GM19455 (cell line): ENCODE data around the gene KCTD10.
"Not testable (repeated sequence)": the region's sequence is repeated elsewhere in the genome, so short reads cannot be mapped to it uniquely, and the experiment has no call there.

Experiments
- ATAC-seq: cut with Tn5 transposase; IDR thresholded peaks from one replicate; pipeline ENCODE4 v1.9.1; 2021; ENCODE audit not compliant: unreplicated experiment

Gene KCTD10

DNA sequence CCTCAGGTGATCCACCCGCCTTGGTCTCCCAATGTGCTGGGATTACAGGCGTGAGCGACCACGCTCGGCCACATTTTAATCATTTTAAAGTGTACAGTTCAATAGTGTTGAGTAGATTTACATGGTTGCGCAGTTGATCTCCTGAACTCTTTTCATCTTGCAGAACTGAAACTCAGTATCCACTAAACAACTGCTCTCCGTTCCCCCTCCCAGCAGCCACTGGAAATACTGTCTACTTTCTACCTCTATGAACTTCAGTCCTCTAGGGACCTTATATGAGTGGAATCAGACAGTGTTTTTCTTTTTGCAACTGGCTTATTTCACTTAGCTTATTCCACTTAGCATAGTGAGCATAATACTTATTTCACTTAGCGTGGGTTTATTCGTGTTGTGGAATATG lies 53.7 kb downstream of the KCTD10 start:
- ATAC-seq, result no peak

DNA sequence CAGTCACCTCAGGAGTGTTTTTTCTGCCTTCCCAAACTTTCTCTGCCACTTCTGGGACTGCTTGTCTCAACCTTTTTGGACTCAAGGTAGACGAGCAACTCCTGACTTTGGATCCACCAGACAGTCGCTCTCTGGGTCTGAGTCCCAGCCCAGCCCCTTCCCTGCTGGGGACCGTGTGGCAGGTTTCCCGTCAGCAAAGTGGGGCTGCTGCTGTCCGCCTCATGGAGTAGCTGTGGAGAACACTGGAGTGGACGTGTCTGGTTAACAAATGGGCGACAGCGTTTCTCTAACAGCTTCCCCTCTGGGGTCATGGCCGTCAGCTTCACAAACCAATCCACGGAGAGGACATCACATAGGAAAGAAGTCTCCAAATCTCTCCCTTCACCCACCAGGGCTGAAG lies 54.8 kb downstream of the KCTD10 start:
- no peak for ATAC-seq

DNA sequence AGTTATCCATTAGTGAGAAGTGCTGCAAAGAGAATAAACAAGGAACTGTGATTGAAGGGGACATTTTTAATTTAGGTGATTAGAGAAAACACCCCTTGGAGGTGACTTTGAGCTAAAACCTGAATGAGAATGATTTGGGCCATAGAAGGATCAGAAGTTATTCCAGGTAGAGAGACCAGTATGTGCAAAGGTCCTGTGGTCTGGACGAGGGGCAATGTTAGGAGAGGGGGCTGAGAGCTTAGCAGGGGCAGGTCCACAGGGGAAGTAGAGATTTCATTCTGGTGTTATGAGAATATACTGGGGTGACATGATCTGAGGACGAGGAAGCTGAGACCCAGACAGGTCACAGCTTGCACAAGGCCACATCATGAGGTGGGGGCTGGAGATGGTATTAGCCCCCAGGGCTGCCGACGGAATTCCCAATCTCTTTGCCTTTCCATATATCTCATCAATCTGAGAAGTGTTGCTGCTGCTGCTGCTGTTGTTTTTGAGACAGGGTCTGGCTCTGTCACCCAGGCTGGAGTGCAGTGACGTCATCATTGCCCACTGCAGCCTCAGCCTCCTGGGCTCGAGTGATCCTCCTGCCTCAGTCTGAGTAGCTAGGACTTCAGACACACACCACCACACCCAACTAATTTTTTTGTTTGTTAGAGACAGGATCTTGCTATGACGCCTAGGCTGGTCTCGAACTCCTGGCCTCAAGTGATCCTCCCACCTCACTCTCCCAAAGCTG lies 55.6 kb downstream of the KCTD10 start:
- no peak for ATAC-seq

DNA sequence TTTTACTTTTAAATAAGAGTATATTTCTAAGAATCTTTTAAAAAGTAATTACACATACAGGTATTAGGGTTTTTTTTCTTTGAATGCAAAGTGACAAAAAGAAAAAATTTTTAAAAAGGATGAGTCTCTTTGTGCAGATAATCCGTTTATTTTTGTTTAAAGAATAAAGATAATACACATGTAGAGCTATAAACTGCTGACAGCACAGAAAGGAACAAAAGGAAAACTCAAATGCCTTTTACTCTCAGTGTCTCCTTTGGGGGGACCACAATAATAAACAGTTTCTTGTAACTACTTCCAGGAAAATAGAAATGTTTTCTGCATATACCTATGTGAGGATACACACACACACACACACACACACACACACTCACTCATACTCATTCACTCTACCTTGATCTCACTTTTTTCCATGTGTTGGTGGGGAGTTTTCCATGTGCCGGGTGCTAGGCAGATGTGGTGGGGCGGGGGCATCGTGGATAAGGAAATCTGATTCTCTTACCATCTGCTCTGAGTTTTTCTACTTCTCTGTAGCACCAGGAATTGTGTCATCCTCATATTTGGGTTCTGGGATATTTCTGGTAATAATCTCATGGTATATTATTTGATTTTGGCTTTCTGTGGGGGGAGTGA lies 58.1 kb downstream of the KCTD10 start:
- ATAC-seq, result no peak

DNA sequence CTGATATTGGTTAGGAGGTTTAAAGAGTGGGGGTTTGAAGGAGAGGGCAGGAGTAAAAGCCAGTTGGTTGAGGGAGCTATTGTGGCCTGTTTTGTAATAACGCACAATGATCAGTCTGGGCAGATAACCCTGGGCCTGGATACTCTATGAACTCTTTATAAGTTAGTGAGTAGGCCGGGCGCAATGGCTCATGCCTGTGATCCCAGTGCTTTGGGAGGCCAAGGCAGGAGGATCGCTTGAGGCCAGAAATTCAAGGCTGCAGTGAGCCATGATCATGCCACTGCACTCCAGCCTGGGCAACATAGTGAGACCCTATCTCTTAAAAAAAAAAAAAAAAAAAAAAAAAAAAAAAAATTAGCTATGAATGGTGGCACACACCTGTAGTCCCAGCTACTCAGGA lies 71.0 kb downstream of the KCTD10 start:
- not testable (repeated sequence) for ATAC-seq

DNA sequence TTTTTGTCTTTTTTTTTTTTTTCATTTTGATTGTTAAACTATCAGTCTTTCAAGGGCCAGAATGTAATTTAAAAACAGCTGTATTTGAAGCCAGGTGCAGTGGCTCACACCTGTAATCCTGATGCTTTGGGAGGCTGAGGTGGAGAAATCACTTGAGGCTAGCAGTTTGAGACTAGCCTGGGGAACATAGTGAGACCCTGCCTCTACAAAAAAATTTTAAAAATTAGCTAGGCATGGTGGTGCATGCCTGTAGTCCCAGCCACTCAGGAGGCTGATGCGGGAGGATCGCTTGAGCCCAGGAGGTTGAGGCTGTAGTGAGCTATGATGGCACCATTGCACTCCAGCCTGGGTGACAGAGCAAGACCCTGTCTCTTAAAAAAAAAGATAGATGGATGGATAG lies 72.3 kb downstream of the KCTD10 start:
- ATAC-seq, result not testable (repeated sequence)
